ENCODE results near the gene ATRIP.

ATRIP gene

GRCh38 chr3:48410205-48411040 is 36.1 kb upstream of the ATRIP start:
- no peak for DNase-seq
- no peaks in the 10 kb centered on the region for H3K36me3 ChIP-seq (replicated peaks)
- H3K27me3 ChIP-seq (replicated peaks) = no peaks in the 10 kb centered on the region
- H3K4me3 ChIP-seq (ENCODE audit: low read depth, low read length) = no peak overlapping the region
- H3K27ac ChIP-seq = no peak overlapping the region
- TF ChIP-seq, protein P1, sequence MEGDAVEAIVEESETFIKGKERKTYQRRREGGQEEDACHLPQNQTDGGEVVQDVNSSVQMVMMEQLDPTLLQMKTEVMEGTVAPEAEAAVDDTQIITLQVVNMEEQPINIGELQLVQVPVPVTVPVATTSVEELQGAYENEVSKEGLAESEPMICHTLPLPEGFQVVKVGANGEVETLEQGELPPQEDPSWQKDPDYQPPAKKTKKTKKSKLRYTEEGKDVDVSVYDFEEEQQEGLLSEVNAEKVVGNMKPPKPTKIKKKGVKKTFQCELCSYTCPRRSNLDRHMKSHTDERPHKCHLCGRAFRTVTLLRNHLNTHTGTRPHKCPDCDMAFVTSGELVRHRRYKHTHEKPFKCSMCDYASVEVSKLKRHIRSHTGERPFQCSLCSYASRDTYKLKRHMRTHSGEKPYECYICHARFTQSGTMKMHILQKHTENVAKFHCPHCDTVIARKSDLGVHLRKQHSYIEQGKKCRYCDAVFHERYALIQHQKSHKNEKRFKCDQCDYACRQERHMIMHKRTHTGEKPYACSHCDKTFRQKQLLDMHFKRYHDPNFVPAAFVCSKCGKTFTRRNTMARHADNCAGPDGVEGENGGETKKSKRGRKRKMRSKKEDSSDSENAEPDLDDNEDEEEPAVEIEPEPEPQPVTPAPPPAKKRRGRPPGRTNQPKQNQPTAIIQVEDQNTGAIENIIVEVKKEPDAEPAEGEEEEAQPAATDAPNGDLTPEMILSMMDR (IDR thresholded peaks at IDR 0.05; ENCODE audit: low read depth, low read length, missing control alignments) = no peak
- in situ Hi-C loops (cut with HindIII; ENCODE audit: low pct_ligation_motif_present, low sequenced_read_pairs) = no loop called here

GRCh38 chr3:48411041-48411588 is 35.4 kb upstream of the ATRIP start:
- Histone ChIP-seq H3K27ac (no peak overlapping the region), H3K36me3 (replicated peaks) (no peaks in the 10 kb centered on the region), H3K27me3 (replicated peaks) (no peaks in the 10 kb centered on the region), H3K4me3 (ENCODE audit: low read depth, low read length) (no peak overlapping the region)
- DNase-seq = no peak
- in situ Hi-C loops (cut with HindIII; ENCODE audit: low pct_ligation_motif_present, low sequenced_read_pairs) = no loop called here
- TF ChIP-seq, protein P1 (IDR thresholded peaks at IDR 0.05; ENCODE audit: low read depth, low read length, missing control alignments) = no peak

DNA sequence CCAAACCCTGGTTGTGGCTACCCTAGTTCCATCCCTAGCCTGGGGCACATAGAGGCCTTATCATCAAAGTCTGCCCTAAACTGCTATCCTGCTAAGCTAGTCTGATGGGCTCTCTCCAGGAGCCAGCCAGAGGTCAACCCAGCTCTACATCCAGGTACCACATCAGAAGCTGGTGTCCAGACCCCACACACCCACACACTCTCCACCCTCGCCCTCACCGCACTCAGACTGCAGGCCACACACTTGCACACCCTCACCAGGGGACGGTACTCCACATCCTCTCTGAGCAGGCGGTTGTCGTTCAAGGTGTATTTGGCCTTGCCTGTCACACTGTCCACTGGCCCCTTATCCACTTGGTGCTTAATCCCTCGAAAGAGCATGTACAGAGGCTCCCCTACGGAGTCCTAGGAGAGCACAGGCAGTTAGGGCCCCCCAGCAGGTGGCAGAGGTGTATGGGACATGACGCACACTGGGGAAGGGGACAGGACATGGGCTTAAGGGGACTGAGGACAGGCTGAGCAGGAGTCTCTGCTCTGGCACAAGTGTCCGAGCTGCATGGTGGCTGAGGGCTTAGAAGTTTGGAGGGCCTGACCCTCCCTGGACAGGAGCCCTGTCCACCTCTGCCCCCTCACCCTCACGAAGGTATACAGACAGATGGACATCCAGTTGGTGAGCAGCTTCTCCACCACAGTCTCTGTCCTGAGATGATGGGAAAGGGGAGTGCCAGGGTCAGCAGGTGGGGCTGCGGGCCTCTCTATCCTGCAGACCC is 34.7 kb upstream of the ATRIP start:
- TF ChIP-seq, protein P1 (IDR thresholded peaks at IDR 0.05; ENCODE audit: low read depth, low read length, missing control alignments) = no peak
- DNase-seq = no peak
- in situ Hi-C loops (cut with HindIII; ENCODE audit: low pct_ligation_motif_present, low sequenced_read_pairs) = no loop called here
- H3K36me3 ChIP-seq (replicated peaks) = no peaks in the 10 kb centered on the region
- no peaks in the 10 kb centered on the region for H3K27me3 ChIP-seq (replicated peaks)
- no peak overlapping the region for H3K4me3 ChIP-seq (ENCODE audit: low read depth, low read length)
- H3K27ac ChIP-seq = no peak overlapping the region

DNA sequence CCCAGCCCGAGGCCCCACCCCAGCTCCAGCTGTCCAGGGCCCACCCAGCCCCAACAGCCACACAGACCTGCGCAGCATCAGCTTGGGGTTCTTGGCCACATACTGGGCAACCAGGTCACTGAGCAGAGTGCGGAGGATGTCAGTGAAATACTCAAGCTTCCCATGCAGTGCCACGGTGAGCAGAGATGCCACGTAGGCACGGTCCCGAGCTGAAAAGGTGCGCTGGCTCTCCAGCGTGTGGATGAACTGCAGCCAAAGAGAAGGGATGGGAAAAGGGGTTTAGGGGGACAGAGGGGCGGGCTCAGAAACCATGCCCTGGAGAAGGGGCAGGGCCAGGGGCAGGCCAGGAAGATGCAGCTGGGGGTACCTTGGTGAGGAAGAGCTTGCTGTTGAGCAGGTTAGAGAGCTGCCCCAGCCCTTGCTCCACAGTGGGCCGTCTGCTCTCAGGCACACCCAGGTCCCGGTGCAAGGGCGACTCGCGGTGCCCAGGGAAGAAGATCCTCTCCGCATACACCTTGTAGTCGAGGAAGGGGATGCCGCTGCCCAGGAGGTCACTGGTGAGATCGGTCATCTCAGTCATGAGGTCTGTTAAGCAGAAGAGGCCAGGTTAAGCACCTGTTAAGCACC is 34.0 kb upstream of the ATRIP start:
- Histone ChIP-seq H3K27ac (no peak overlapping the region), H3K36me3 (replicated peaks) (no peaks in the 10 kb centered on the region)

GRCh38 chr3:48413086-48413485 is 33.5 kb upstream of the ATRIP start:
- Histone ChIP-seq H3K27ac (no peak overlapping the region), H3K27me3 (replicated peaks) (no peaks in the 10 kb centered on the region), H3K36me3 (replicated peaks) (no peaks in the 10 kb centered on the region), H3K4me3 (ENCODE audit: low read depth, low read length) (no peak overlapping the region)
- TF ChIP-seq, protein P1 (IDR thresholded peaks at IDR 0.05; ENCODE audit: low read depth, low read length, missing control alignments) = no peak
- in situ Hi-C loops (cut with HindIII; ENCODE audit: low pct_ligation_motif_present, low sequenced_read_pairs) = no loop called here
- no peak for DNase-seq

More for the DNA sequence above, 34.0 kb upstream of the ATRIP start:
- Histone ChIP-seq H3K27me3 (replicated peaks) (no peaks in the 10 kb centered on the region), H3K4me3 (ENCODE audit: low read depth, low read length) (no peak overlapping the region)
- TF ChIP-seq, protein P1 (IDR thresholded peaks at IDR 0.05; ENCODE audit: low read depth, low read length, missing control alignments) = no peak
- DNase-seq = no peak
- in situ Hi-C loops (cut with HindIII; ENCODE audit: low pct_ligation_motif_present, low sequenced_read_pairs) = no loop called here
